Thoracic aorta (tissue), 2 donors: ENCODE data around the gene RCE1. TPM values are rescaled to one million over a fixed set of nuclear protein-coding genes. Genes with fewer than 3 reads are reported as not detected.

Source experiments
- ATAC-seq: fragments of 150-250 bp; one replicate; pipeline ENCODE4 v1.8.0; 2017; ENCODE audit warnings: low read depth; ENCODE audit not compliant: insufficient number of reproducible peaks, low FRiP score
- DNase-seq: peaks from one replicate; pipeline ENCODE4 v3.0.0-alpha.2; 2020; ENCODE audit warnings: low spot score
- H3K27ac ChIP-seq, 2 donors: fragments of 200-600 bp; sonication (generic); 1 replicate in 1 of 2; 2 replicates in 1 of 2; pipeline ENCODE4 v1.5.1; 2016; ENCODE audit warnings: mild to moderate bottlenecking in 2 of 2, moderate library complexity in 2 of 2
- H3K27me3 ChIP-seq: fragments of 200-600 bp; sonication (generic); replicated peaks from 2 replicates; pipeline ENCODE4 v1.6.0; 2016; ENCODE audit warnings: mild to moderate bottlenecking; ENCODE audit not compliant: insufficient read depth
- H3K36me3 ChIP-seq: fragments of 200-600 bp; sonication (generic); one replicate; pipeline ENCODE4 v1.5.1; 2016
- H3K4me1 ChIP-seq, 2 donors: fragments of 200-600 bp; sonication (generic); 1 replicate in 1 of 2; 2 replicates in 1 of 2; pipeline versions ENCODE4 v1.5.1 to v1.6.0; 2016; ENCODE audit warnings: low read depth in 2 of 2, mild to moderate bottlenecking in 1 of 2; ENCODE audit not compliant: control insufficient read depth in 1 of 2
- H3K4me3 ChIP-seq: fragments of 200-600 bp; sonication (generic); 2 replicates; pipeline ENCODE4 v1.5.1; 2016; ENCODE audit warnings: mild to moderate bottlenecking
- H3K9me3 ChIP-seq: fragments of 200-600 bp; sonication (generic); 2 replicates; pipeline ENCODE4 v1.5.1; 2016
- CTCF ChIP-seq: fragments of 200-600 bp; sonication (generic); IDR thresholded peaks from one replicate; pipeline ENCODE4 v1.5.1; 2019; ENCODE audit warnings: antibody characterized with exemption
- total RNA-seq, 2 donors: library from RNA; depleted of rRNA; stranded (reverse); fragments of >200 nt; gene quantifications; one replicate each; pipeline versions ENCODE4 v1.1.0 to v1.2.3, GENCODE V29; 2016

RCE1 gene
- total RNA-seq, 2 donors from 2014 or later: 11.9 to 17.5 TPM

GRCh38 chr11:66864172-66864901 lies 21.1 kb downstream of the RCE1 start:
- no peak overlapping the region for H3K27ac ChIP-seq
- ATAC-seq (no peak), DNase-seq (no peak)
- H3K4me3 ChIP-seq: no peak overlapping the region
- H3K36me3 ChIP-seq: no peaks in the 10 kb centered on the region
- TF ChIP-seq CTCF: no peak
- no peaks in the 10 kb centered on the region for H3K27me3 ChIP-seq
- H3K4me1 ChIP-seq: no peaks in the 10 kb centered on the region
- no peaks in the 10 kb centered on the region for H3K9me3 ChIP-seq

GRCh38 chr11:66864924-66865697 lies 21.9 kb downstream of the RCE1 start:
- DNase-seq (no peak), ATAC-seq (no peak)
- Histone ChIP-seq H3K27me3 (no peaks in the 10 kb centered on the region), H3K36me3 (peaks cover 1% of the 10 kb centered on the region), H3K4me1 (no peaks in the 10 kb centered on the region), H3K4me3 (no peak overlapping the region), H3K9me3 (no peaks in the 10 kb centered on the region), H3K27ac (no peak overlapping the region)
- TF ChIP-seq CTCF: no peak

GRCh38 chr11:66866007-66866406 lies 22.8 kb downstream of the RCE1 start:
- ATAC-seq: no peak
- H3K9me3 ChIP-seq: no peaks in the 10 kb centered on the region
- H3K4me1 ChIP-seq: no peaks in the 10 kb centered on the region
- peaks cover 3% of the 10 kb centered on the region for H3K36me3 ChIP-seq
- no peak for DNase-seq
- TF ChIP-seq CTCF: no peak
- no peak overlapping the region for H3K27ac ChIP-seq
- H3K27me3 ChIP-seq: no peaks in the 10 kb centered on the region
- no peak overlapping the region for H3K4me3 ChIP-seq

GRCh38 chr11:66866511-66866986 lies 23.3 kb downstream of the RCE1 start:
- Histone ChIP-seq H3K27me3 (no peaks in the 10 kb centered on the region), H3K4me1 (no peaks in the 10 kb centered on the region), H3K36me3 (peaks cover 3% of the 10 kb centered on the region), H3K27ac (no peak overlapping the region), H3K9me3 (no peaks in the 10 kb centered on the region), H3K4me3 (no peak overlapping the region)
- no peak for TF ChIP-seq CTCF
- ATAC-seq (no peak), DNase-seq (no peak)

GRCh38 chr11:66867425-66868040 lies 24.3 kb downstream of the RCE1 start:
- Histone ChIP-seq H3K9me3 (no peaks in the 10 kb centered on the region), H3K36me3 (peaks cover 3% of the 10 kb centered on the region), H3K4me1 (no peaks in the 10 kb centered on the region), H3K27ac (no peak overlapping the region), H3K4me3 (no peak overlapping the region), H3K27me3 (no peaks in the 10 kb centered on the region)
- DNase-seq: no peak
- no peak for ATAC-seq
- no peak for TF ChIP-seq CTCF
